DMS53 treated with DMSO at 0.1 percent for 48 hours (cell line): Measurements from ENCODE around the gene NME9.
"Not testable (repeated sequence)": the region's sequence is repeated elsewhere in the genome, so short reads cannot be mapped to it uniquely, and the experiment has no call there.

Experiments
- DNase-seq: peaks from one replicate; lab custom pipeline; 2025; ENCODE audit not compliant: unreplicated experiment; lab: John Stamatoyannopoulos, UW

NME9 gene, protein sequence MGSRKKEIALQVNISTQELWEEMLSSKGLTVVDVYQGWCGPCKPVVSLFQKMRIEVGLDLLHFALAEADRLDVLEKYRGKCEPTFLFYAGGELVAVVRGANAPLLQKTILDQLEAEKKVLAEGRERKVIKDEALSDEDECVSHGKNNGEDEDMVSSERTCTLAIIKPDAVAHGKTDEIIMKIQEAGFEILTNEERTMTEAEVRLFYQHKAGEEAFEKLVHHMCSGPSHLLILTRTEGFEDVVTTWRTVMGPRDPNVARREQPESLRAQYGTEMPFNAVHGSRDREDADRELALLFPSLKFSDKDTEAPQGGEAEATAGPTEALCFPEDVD

DNA sequence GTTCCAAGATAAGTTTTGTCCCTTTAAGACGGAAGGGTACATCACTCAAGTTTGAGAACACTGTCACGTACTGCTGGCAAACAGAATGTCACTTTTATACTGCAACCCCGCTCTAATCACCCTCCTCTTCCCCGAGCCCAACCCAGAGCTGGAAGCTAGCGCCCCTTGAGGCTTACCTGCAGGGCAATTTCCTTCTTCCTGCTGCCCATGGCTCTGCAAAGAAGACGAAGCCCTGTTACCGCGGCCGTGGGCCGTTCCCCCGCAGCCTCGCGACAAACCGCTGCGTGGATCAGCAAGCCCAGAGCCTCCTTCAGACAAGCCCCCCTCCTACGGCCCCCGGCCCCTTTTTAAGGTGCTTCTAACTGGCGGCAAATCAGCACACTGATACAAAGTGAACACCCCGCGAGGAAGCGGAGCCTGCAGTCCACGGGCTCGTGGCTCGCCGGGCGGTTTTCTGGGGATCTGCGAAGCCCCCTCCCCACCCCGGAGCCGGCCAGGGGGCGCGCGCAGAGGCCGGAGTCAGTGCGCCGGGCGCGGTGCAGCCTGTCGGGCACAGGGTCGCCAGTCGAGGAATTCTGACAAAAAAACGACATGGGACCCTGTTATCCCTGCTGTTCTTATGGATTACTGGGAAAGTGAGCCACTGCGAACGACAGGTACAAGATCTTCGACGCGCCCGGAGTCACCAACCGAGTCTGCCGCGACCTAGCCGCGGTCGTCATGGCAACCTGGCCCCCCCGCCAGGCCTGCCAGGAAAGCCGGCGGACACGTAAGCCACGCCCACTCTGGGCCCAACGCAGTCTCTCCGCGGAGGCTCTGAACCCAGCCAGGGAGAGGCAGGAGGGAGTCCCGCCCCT, at the start of gene NME9:
Gene NME9 (minus strand): TSS at position 725 of the 857 bp plus-strand sequence. CDS start 516 bp downstream, at position 209.
- peak; percentile 62 for DNase-seq

DNA sequence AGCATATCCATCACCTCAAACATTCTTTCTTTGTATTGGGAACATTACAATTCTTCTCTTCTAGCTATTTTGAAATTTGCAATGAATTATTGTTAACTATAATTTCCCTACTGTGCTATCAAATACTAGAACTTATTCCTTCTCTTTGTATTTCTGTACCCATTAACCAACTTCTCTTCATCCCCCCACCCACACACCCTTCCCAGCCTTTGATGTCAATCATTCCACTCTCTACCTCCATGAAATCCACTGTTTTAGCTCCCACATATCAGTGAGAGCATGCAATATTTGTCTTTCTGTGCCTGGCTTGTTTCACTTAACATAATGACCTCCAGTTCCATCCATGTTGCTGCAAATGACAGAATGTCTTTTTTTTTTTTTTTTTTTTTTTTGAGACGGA, 49.3 kb upstream of the NME9 start:
- DNase-seq = no peak

DNA sequence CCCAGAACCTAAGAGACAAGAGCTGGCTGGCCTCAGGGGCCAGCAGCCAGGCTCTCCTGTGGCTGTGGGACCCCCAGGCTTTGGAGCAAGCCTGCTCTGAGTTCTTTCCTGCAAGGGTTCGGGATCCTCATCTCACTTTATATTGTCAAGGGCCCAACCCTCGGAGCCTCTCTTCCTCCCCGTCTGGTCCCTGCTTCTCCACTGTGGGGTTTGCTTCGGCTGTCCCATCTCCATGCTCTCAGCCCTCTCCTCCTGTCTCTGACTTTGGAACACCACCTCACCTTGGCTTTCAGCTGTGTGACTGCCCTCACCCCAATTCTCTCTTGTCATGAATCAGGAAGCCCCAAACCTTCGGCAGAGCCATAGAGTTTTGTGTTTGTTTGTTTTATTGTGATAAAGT, 48.7 kb upstream of the NME9 start:
- no peak for DNase-seq

DNA sequence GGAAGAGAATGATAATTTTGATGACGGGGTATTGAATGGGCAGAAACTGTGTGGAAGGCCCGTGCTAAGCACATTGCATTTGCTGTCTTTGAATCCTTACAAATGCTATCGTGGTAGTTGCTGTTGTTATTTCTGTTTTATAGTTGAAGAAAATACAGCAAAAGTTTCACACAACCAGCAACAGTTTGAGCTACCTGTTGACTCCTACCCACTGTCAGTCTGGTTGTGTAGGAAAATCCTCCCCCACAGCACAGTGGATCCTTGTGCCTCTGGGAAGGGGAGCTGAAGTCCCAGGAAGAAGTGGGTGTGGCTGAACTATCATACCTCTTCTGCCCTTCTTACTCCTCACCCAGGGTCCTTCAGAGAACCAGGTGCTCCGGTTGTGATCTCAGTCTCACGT, 48.2 kb upstream of the NME9 start:
- DNase-seq = no peak

DNA sequence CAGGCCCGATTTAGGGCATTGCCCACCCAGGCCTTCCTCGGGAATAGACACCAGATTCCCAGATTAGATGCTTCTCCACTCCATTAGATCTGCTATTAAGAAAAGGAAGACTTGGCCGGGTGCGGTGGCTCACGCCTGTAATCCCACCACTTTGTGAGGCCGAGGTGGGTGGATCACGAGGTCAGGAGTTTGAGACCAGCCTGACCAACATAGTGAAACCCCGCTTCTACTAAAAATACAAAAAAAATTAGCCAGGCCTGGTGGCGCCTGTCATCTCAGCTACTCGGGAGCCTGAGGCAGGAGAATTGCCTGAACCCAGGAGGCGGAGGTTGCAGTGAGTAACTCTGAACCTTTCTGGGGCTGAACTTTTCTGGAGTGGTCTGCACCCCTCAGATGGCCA, 47.6 kb upstream of the NME9 start:
- DNase-seq = not testable (repeated sequence)

DNA sequence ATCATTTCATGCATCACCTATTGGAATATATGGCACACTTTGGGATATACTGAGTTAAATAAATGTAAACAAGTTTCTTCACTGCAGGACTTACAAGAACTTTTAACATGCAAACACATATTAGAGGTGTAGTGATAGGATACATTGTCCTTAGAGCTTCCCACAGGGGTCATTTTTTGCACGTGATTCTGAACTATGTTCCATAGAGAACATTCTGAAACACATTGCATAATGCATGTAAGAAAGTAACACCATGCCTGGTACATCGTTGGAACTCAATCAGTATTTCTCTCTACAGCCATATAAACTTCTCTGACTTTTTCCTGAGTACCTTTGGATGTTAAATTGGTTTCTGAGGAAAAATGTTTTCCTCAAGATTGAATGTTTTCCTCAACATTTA, 47.0 kb upstream of the NME9 start:
- DNase-seq = no peak

DNA sequence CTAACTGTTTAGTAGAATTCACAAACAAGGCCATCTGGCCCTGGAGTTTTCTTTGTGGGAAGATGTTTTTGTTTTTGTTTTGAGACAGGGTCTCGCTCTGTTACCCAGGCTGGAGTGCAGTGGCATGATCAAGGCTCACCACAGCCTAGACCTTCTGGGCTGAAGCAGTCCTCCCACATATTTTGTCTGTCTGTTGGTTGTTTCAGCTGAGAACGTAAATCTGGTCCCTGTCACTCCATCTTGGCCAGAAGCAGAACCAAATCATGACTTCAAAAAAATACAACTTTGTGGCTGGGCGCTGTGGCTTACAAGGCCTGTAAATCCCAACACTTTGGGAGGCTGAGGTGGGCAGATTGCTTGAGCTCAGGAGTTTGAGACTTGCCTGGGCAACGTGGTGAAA, 45.8 kb upstream of the NME9 start:
- DNase-seq = no peak

DNA sequence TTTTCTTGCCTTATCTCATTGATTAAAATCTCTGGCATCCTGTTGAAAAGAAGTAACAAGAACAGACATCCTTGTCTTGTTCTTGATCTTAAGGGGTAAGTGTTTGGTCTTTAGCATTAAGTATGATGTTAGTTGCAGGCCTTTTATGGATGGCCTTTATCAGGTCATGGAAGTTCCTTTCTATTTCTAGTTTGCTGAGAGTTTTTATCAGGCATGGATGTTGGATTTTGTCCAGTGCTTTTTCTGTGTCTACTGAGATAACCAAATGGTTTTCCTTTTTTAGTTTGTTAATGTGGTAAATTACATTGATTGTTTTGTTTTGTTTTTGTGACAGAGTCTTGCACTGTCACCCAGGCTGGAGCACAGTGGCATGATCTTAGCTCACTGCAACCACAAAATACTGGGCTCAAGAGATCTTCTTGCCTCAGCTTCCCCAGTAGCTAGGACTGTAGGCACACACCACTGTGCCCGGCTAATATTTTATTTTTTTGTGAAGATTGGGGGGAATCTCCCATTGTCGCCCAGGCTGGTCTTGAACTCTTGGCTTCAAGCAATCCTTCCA, 45.0 kb upstream of the NME9 start:
- no peak for DNase-seq

DNA sequence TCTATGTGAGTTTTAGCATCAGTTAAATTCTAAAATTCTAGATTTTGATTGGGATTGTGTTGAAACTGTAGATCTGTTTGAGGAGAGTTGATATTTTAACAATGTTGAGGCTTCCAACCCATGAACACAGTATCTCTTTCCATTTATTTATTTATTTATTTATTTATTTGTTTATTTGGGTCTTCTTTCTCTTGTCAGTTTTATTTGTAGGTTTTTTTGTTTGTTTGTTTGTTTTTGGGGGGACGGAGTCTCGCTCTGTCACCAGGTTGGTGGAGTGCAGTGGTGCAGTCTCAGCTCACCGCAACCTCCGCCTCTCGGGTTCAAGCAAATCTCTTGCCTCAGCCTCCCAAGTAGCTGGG, 44.1 kb upstream of the NME9 start:
- no peak for DNase-seq

DNA sequence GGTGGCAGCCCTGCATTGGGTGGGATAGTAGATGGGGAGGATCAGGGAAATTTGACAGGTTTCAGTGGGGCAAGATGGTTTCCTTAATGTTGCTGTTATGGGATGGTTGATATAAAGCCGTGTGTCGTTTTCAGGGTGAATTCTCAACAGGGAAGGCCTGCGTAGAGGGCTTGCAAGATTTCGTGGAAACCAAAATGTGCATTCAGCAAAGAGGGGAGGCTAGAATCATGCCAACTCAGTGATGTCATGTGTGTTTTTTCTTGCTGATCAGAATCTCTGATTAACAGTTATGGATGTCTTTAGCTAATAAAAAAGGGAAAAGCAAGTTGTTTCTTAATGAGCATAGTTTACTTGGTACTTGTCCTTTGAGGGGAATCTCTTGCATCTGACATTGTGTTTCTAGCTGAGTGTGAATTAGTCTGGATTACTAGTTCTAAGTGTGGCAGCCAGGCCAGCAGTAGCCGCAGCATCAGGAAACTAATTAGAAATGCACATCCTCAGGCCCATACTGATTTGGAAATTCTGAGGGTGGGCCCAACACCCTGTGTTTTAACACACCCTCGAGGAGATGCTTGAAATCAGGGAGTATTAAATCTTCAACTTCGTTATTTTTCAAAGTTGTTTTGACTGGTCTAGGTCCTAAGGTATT, 43.6 kb upstream of the NME9 start:
- DNase-seq = no peak

DNA sequence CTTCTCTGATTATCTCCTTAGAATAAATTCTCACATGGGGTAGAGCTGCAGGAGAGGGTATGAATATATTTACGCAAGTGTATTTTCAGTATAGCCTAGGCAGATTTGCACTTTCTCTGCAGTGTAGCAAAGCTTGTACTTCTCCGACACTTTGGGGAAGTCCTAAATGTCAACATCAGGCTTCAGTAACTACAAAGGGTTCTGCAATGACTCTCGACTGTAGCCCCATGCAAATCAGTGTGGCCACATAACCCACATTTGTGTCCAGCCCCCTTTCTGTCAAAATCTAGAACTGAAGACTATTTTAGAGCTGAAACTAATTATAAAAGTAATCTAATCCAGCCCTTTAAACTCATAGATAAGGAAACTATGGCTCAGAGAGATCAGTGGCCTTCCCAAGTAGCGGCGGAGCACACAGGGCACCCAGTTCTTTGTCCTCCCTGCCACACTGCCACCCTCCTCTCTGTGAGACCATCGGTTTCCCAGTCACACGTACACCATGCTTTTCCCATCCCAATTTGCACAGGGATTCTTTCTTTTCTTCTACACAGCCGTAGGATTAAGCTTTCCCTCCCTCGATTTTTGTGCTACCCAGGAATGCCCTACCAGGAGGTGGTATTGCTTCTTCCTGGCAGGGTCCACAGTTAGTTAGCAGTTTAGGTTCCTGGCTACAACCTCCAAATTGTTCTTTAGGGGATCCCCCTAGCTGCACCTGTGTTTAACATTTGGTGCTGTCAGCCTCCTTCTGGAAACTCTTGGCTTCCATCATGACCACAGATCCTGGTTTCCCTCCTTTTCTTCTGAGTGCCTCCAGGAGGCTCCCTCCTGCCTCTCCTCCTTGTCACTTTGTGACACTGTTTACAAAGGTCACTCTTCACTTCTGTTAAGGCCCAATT, 41.7 kb upstream of the NME9 start:
- no peak for DNase-seq

DNA sequence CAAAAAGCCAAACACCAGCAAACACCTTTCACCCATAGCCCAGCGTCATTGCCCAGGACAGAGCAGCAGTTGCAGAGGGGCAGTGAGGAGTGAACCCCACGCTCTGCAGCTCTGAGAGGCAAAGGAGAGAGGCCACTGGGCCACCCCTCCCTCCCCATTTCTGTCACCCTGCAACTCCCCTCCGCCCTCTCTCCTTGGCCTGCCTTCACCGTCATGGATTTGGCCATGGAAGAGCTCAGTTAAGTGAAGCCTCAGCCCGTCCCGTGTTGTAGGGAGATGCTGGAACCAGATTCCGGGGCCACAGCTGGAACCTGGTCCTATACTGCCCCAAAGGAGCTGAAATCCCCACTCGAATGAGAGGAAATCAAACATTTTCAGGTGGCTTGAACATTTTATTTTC, 40.7 kb upstream of the NME9 start:
- DNase-seq = no peak

DNA sequence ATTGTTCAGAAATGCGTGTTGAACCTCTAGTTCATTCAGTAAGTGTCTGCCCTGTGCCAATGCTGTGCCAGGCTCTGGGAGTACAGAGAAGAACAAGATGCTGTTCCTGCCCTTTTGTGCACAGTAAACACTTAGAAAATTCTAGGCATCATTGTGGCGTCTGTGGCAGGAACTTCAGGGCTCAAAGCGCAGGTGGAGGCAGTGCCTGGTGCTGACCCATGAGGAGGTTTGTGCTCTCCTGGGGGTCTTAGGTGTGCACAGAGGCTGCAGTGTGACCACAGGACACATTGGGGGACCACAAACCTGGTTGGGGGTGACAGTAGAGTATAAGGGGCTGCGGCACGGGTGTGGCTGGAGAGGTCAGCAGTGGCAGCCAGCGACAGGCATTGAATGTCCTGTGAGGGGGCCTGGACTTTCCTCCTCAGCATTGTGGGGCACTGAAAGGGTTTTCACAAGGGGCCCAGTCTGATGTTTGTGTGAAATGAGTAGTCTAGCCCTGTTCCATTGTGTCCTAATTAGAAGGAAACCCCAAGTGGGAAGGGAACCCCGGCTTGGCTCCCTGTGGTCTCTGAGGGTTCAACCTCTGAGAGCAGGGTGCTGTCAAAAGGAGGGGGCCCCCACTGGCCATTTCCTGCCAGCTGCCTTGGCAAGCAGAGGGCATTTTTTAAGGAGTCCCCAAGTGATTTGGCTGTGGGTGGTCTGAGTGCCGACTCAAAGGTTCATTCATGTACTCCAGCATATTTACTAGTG, 39.7 kb upstream of the NME9 start:
- no peak for DNase-seq

DNA sequence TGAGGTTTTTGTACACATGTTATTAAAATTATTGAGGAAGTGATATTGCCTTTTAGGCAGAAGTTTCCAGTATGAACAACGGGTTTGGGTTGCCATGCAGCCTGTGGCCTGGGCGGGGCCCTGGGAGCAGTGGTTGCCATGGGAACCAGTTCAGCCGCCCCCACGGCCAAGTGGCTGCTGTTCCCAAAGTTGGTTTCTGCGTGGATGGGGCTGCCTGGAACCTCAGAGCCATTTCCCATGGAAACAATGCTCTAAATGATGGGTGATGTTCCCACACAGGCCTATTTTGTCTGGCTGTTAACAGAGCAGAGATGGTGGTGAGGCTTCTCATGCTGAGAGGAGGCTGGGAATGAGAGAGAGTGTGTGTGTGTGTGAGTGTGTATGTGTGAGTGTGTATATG, 38.3 kb upstream of the NME9 start:
- no peak for DNase-seq

DNA sequence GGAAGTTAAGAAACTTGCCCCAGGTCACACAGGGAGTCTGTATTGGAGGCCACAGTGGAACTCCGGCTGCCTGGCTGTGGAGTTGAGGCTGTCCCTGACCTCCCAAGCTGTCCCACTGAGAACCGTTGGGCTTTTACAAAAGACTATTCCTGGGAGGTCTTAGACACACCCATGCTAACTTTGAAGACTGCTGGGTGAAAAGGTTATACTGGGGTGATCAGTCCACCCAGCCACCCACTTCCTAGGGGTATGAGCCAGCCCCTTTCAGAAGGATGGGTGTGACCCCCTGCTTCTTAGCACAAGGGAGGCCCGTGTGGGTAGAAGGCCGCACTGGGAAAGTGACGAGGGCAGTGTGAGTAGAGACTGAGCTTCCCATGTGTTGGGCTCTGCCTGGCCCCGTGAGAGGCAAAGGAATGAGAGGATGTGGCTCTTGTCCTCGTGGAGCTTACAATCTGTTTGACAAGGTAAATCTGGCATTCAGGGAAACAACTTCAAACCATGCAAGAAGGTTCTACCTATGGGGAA, 37.7 kb upstream of the NME9 start:
- no peak for DNase-seq

DNA sequence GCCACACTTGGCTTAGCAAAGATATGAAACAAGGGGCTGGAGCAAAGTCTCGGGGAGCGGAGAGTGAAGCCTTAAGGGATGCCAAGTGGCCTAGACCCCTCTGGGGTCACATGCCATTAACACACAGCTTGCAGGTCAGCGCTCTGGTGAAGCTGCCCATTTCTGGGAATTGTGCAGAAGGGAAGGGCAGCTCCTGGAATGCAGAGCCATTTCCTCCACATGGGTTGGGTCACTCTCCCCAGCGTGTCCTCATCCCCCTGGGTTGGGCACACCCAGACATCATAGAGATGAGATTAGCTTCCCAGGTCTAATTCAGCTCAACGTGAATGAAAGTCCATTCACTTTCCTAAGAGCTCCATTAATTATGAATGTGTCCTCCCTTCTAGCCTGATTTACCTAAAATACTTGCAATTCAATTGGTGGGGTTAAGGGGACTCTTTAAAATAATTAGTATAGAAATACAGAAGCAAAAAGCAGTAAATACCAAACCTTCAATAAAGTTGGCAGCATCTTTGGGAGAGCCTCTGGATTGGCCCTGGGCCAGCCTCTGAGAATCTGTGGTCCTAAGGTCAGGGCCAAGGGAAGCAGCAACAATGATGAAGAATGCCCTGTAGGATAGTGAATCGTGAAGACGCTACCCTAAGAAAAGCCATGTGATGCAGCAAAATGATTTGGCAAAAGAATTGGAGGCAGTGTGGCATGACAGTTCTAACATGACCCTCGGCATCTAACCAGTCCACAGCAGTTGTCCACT, 36.5 kb upstream of the NME9 start:
- no peak for DNase-seq

DNA sequence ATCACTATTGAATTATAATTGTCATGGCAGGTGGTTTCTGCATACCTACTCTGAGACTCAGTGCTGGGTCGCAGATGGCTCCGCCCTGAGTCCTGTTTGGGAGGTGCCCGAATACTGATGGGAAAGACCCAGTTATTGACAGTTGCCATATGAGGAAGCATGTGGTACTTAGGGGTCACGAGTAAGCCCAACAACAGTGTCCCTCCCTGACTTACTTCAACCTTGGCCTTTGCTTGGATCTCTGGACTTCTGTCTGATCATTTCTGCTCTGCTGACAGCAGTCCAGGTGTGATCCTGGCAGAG, 35.6 kb upstream of the NME9 start:
- no peak for DNase-seq

DNA sequence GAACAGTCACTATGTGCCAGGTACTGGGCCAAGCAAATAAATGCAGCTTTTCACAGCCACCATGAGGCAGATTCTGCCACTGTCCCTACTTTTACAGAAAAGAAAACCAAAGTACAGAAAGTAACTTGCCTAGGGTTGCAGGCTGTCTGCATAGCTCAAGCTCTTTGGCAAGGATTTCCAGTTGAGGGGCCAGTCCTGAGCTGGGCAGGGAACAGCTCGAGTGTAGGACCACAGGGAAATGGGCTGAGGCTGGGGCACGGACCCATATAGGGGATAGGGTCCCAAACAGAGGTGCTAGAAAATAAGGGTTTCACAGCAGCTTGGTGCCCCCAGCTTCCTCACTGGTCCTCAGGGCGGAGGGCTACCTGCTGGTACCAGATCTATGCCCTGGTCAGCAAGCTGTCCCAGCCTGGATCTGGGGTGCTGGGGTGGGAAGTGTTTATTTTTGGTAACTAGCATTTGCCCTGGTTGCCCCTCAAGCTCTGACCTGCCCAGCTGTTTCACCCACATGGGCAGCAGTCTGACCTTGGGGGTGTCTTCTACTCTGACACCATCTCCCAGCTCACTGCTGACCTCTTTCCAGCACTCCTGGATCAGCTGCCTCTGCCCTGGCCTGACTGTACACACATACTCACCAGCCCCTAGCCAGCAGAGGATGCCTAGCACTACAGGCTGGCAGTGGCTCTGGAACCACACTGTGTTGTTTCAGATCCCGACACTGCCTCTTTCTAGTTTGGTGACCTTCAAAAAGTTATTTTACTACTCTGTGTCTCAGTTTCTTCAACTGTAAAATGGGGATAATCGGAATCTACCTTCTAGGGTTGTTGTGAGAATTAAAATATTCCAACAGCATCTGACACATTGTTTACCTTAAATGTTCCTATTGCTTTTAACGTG, 35.0 kb upstream of the NME9 start:
- DNase-seq = no peak
